Esophagus (tissue), 2 donors: ENCODE measurements around the gene PRKAR1B. TPM values are rescaled to one million over a fixed set of nuclear protein-coding genes. Genes with fewer than 3 reads are reported as not detected.

Experiments used
- H3K27ac ChIP-seq, 2 donors: one replicate each; pipeline ENCODE4 v1.5.1; 2013; ENCODE audit warnings: low read depth in 2 of 2, mild to moderate bottlenecking in 2 of 2, inconsistent platforms in 1 of 2, low read length in 1 of 2, moderate library complexity in 1 of 2
- H3K27me3 ChIP-seq, 2 donors: one replicate each; pipeline ENCODE4 v1.6.1; 2013; ENCODE audit warnings: low read length in 2 of 2, control low read depth in 1 of 2, mild to moderate bottlenecking in 1 of 2; ENCODE audit not compliant: insufficient read depth in 2 of 2, control insufficient read depth in 1 of 2
- H3K36me3 ChIP-seq, 2 donors: one replicate each; pipeline ENCODE4 v1.6.1; 2013; ENCODE audit warnings: low read length in 1 of 2; ENCODE audit not compliant: control insufficient read depth in 2 of 2, insufficient read depth in 2 of 2
- H3K4me1 ChIP-seq, 2 donors: one replicate each; pipeline ENCODE4 v1.6.1; 2013; ENCODE audit warnings: low read length in 1 of 2; ENCODE audit not compliant: control insufficient read depth in 2 of 2, insufficient read depth in 2 of 2
- H3K4me3 ChIP-seq, 2 donors: one replicate each; pipeline ENCODE4 v1.5.1; 2013; ENCODE audit warnings: low read length in 2 of 2, mild to moderate bottlenecking in 2 of 2, low read depth in 1 of 2, moderate library complexity in 1 of 2
- H3K9me3 ChIP-seq, 2 donors: one replicate each; pipeline ENCODE4 v1.6.1; 2013; ENCODE audit warnings: mild to moderate bottlenecking in 2 of 2, low read depth in 1 of 2, low read length in 1 of 2, moderate library complexity in 1 of 2; ENCODE audit not compliant: control insufficient read depth in 2 of 2, insufficient read depth in 1 of 2
- WGBS, 2 donors: extraction: QIAGEN DNeasy Blood & Tissue Kit; methylation state at CpG; one replicate each; pipeline ENCODE4 v1.1.7; 2013; 5-methylcytosine and 5-hydroxymethylcytosine counted together
- polyA plus RNA-seq, 2 donors: library from polyadenylated mRNA; stranded (reverse); fragments of 200-250 nt; gene quantifications; one replicate each; pipeline ENCODE4 v1.2.3, GENCODE V29; 2013
- donor health status: healthy with polysubstance abuse.
- donor health status: Bipolar disorder and iron deficiency.

The PRKAR1B gene
- polyA plus RNA-seq, 2 donors = 10.4 to 10.9 TPM

DNA sequence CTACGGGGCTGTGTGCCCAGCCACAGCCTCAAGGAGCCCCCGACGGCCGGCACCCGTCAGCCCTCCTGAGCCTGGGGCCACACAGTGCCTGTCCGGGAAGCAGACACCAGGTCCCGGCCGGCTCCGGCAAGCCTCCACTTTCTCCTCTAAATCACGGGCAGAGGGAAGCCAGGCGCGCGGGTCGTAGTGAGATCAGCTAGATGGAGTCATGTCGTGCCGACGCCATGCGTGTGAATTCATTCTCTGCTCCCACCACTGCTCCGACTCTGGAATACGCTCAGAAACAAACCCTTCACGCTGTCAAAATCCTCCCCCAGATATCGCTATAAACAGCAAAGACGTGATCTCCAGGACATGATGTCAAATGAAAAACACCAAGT, 94.3 kb downstream of the PRKAR1B start:
- H3K36me3 ChIP-seq = no peaks in the 10 kb centered on the region

GRCh38 chr7:631964-632830, 94.9 kb downstream of the PRKAR1B start:
- Histone ChIP-seq H3K36me3 (no peaks in the 10 kb centered on the region), H3K4me1 (no peaks in the 10 kb centered on the region), H3K27ac (no peak overlapping the region), H3K27me3 (no peaks in the 10 kb centered on the region), H3K4me3 (no peak overlapping the region), H3K9me3 (no peaks in the 10 kb centered on the region)
- 95% methylated on average over 39 of the region's 39 CpGs for WGBS, 2 donors

More for the DNA sequence above, 94.3 kb downstream of the PRKAR1B start:
- Histone ChIP-seq H3K9me3 (no peaks in the 10 kb centered on the region), H3K27me3 (no peaks in the 10 kb centered on the region), H3K27ac (no peak overlapping the region), H3K4me3 (no peak overlapping the region), H3K4me1 (no peaks in the 10 kb centered on the region)
- 93 to 95% methylated on average over 23 of the region's 23 CpGs for WGBS, 2 donors

DNA sequence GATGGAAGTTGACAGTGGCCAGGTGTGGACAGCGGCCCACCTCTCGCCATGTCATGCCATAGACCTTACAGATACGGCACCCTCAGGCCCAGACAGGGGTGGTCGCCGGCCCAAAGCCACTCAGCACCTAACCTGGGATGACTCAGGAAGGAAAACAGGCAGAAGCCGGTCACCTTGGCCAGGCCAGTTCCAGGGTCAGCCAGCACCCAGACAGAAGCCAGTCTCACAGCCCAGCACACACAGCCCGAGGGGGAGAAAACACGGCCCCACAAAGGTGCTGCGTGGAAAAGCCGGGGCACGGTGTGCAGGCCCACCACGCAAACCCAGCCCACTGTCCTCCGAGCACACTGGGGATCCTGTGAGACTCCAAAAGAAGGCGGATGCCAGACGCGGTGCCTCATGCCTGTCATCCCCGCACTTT, 95.8 kb downstream of the PRKAR1B start:
- Histone ChIP-seq H3K4me1 (no peaks in the 10 kb centered on the region), H3K27ac (no peak overlapping the region), H3K27me3 (no peaks in the 10 kb centered on the region), H3K9me3 (no peaks in the 10 kb centered on the region), H3K4me3 (no peak overlapping the region), H3K36me3 (no peaks in the 10 kb centered on the region)
- 95% methylated on average over 17 of the region's 17 CpGs for WGBS, 2 donors

GRCh38 chr7:630539-630938, 96.5 kb downstream of the PRKAR1B start:
- Histone ChIP-seq H3K27me3 (no peaks in the 10 kb centered on the region), H3K9me3 (no peaks in the 10 kb centered on the region), H3K27ac (no peak overlapping the region), H3K4me1 (no peaks in the 10 kb centered on the region), H3K36me3 (no peaks in the 10 kb centered on the region), H3K4me3 (no peak overlapping the region)
- WGBS, 2 donors = 79 to 83% methylated on average over 5 of the region's 5 CpGs

DNA sequence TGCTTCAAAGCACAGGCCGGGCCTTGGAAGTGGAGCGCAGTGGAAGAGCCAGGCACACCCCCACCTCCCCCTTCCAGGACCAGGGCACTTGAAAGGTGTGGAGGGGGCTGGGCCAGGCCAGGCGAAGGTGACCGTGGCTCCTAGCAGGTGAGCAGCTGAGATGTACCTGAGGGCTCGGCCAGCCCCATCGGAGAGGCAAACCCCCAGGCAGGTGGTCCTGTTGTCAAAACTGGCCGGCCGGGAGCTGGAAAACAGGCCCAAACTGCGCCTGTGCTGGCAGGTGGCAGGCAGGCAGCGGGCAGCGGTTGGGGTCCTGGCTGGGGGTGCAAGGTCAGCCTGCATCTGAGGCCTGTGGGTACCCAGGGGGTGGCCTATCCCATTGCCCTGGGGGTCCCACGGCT, 97.0 kb downstream of the PRKAR1B start:
- H3K9me3 ChIP-seq = no peaks in the 10 kb centered on the region
- H3K4me3 ChIP-seq = no peak overlapping the region
- H3K27ac ChIP-seq = no peak overlapping the region
- H3K27me3 ChIP-seq = no peaks in the 10 kb centered on the region
- no peaks in the 10 kb centered on the region for H3K36me3 ChIP-seq
- 95% methylated on average over 12 of the region's 12 CpGs for WGBS, 2 donors
- H3K4me1 ChIP-seq = no peaks in the 10 kb centered on the region

- H3K4me3 ChIP-seq = no peak overlapping the region
- no peaks in the 10 kb centered on the region for H3K9me3 ChIP-seq
- H3K27me3 ChIP-seq = no peaks in the 10 kb centered on the region
- H3K27ac ChIP-seq = no peak overlapping the region
- no peaks in the 10 kb centered on the region for H3K36me3 ChIP-seq
- H3K4me1 ChIP-seq = no peaks in the 10 kb centered on the region
- WGBS, 2 donors = 95 to 96% methylated on average over 19 of the region's 19 CpGs
Observed at GRCh38 chr7:628826-629225, 98.3 kb downstream of the PRKAR1B start.

DNA sequence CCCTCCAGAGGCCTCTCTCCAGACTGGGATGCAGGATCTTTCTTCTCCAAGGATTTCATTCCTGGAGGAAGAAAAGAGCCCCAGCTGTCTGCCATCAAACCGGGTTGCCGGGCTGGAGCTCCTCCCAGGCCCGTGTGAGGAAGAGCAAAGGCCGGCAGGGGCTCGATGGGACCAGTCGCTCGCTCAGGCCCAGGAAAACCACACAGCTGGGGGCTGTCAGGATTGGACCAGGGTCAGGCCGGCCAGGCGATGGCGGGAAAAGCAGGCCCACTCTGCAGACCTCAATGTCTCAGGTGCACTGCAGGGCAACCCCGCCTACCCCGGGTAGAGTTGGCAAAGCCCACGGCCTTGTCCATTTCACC, 98.7 kb downstream of the PRKAR1B start:
- WGBS, 2 donors = 80 to 87% methylated on average over 12 to 13 of the region's 13 CpGs
- Histone ChIP-seq H3K27ac (no peak overlapping the region), H3K4me3 (no peak overlapping the region), H3K36me3 (no peaks in the 10 kb centered on the region), H3K9me3 (peaks cover 0 to under 1% of the 10 kb centered on the region in 2 donors), H3K27me3 (no peaks in the 10 kb centered on the region), H3K4me1 (no peaks in the 10 kb centered on the region)

GRCh38 chr7:627661-628401, 99.2 kb downstream of the PRKAR1B start:
- H3K9me3 ChIP-seq = peaks cover 0 to 2% of the 10 kb centered on the region in 2 donors
- 90 to 94% methylated on average over 35 of the region's 35 CpGs for WGBS, 2 donors
- no peaks in the 10 kb centered on the region for H3K36me3 ChIP-seq
- no peaks in the 10 kb centered on the region for H3K27me3 ChIP-seq
- no peak overlapping the region for H3K4me3 ChIP-seq
- no peak overlapping the region for H3K27ac ChIP-seq
- no peaks in the 10 kb centered on the region for H3K4me1 ChIP-seq

- 90 to 95% methylated on average over 8 of the region's 8 CpGs for WGBS, 2 donors
- Histone ChIP-seq H3K36me3 (no peaks in the 10 kb centered on the region), H3K9me3 (peaks cover 0 to 2% of the 10 kb centered on the region in 2 donors), H3K4me3 (no peak overlapping the region), H3K4me1 (peaks cover 3% of the 10 kb centered on the region in 2 donors), H3K27me3 (no peaks in the 10 kb centered on the region), H3K27ac (no peak overlapping the region)
Observed at GRCh38 chr7:625376-625971, 101.6 kb downstream of the PRKAR1B start.
